GM21515 (cell line): Measurements from ENCODE around the gene SCRN1.

Experiments
- ATAC-seq: cut with Tn5 transposase; IDR thresholded peaks from one replicate; pipeline ENCODE4 v1.9.1; 2021; ENCODE audit not compliant: unreplicated experiment

The SCRN1 gene

GRCh38 chr7:29929018-29929807, 60.4 kb downstream of the SCRN1 start:
- no peak for ATAC-seq

GRCh38 chr7:29926741-29927140, 62.9 kb downstream of the SCRN1 start:
- ATAC-seq = no peak

GRCh38 chr7:29926216-29926615, 63.4 kb downstream of the SCRN1 start:
- no peak for ATAC-seq

- ATAC-seq = no peak
Measured at GRCh38 chr7:29924684-29925083, 64.9 kb downstream of the SCRN1 start.

GRCh38 chr7:29924006-29924405, 65.6 kb downstream of the SCRN1 start:
- ATAC-seq = no peak

- ATAC-seq = no peak
Measured at GRCh38 chr7:29922921-29923700, 66.5 kb downstream of the SCRN1 start.

- ATAC-seq = peak; percentile 87
Measured at GRCh38 chr7:29921404-29922010, 68.1 kb downstream of the SCRN1 start.

- no peak for ATAC-seq
Measured at GRCh38 chr7:29920491-29920890, 69.1 kb downstream of the SCRN1 start.

- ATAC-seq = no peak
Measured at GRCh38 chr7:29919790-29920189, 69.8 kb downstream of the SCRN1 start.

- no peak for ATAC-seq
Measured at GRCh38 chr7:29918850-29919249, 70.8 kb downstream of the SCRN1 start.

GRCh38 chr7:29917641-29918040, 72.0 kb downstream of the SCRN1 start:
- ATAC-seq = no peak

- ATAC-seq = no peak
Measured at GRCh38 chr7:29915481-29916215, 74.0 kb downstream of the SCRN1 start.

GRCh38 chr7:29914180-29914579, 75.4 kb downstream of the SCRN1 start:
- no peak for ATAC-seq

- ATAC-seq = no peak
Measured at GRCh38 chr7:29906200-29907022, 83.2 kb downstream of the SCRN1 start.

- no peak for ATAC-seq
Measured at GRCh38 chr7:29900745-29901144, 88.9 kb downstream of the SCRN1 start.

GRCh38 chr7:29898301-29898700, 91.3 kb downstream of the SCRN1 start:
- no peak for ATAC-seq

GRCh38 chr7:29896685-29897411, 92.8 kb downstream of the SCRN1 start:
- no peak for ATAC-seq

- no peak for ATAC-seq
Measured at GRCh38 chr7:29895559-29895958, 94.0 kb downstream of the SCRN1 start.

- ATAC-seq = no peak
Measured at GRCh38 chr7:29894256-29894655, 95.3 kb downstream of the SCRN1 start.
